GM13976 (cell line): Measurements from ENCODE around the gene CHAD.

Experiments
- DNase-seq: peaks from one replicate; pipeline ENCODE4 v3.0.0; 2012; ENCODE audit warnings: low spot score
- CTCF ChIP-seq: IDR thresholded peaks from 2 replicates; pipeline ENCODE4 v1.5.1; 2012; ENCODE audit warnings: borderline replicate concordance, mild to moderate bottlenecking; ENCODE audit not compliant: insufficient read depth; ENCODE audit errors: extremely low read depth, missing control alignments, control extremely low read depth
- in situ Hi-C: fragments of 300-500 bp; cut with MboI; formaldehyde crosslinking; loops from one replicate; pipeline ENCODE4 v1.12.0; 2022; ENCODE audit warnings: low sequenced_read_pairs, mixed read lengths, inconsistent platforms; ENCODE audit not compliant: unreplicated experiment

CHAD gene

GRCh38 chr17:50414808-50415207, 53.9 kb downstream of the CHAD start:
- in situ Hi-C loops = no loop called here
- TF ChIP-seq CTCF = no peak
- no peak for DNase-seq
